GM18520 (cell line): Measurements from ENCODE around the gene KNSTRN.
A peak's percentile ranks its signal among the peaks of the same experiment; 100 is the strongest.

Source experiments
- ATAC-seq: cut with Tn5 transposase; IDR thresholded peaks from one replicate; pipeline ENCODE4 v1.9.1; 2021; ENCODE audit not compliant: unreplicated experiment

The KNSTRN gene

GRCh38 chr15:40382580-40383456 lies at the start of gene KNSTRN:
Gene KNSTRN, plus strand, starts transcription at chr15:40382721. Its CDS starts 115 bp downstream, at chr15:40382836.
- peak; percentile 91 for ATAC-seq

GRCh38 chr15:40333922-40334492 lies 48.5 kb upstream of the KNSTRN start:
- ATAC-seq = no peak

GRCh38 chr15:40334541-40334940 lies 48.0 kb upstream of the KNSTRN start:
- ATAC-seq = no peak

- ATAC-seq = no peak
Observed at GRCh38 chr15:40334941-40335795, 47.4 kb upstream of the KNSTRN start.

GRCh38 chr15:40335938-40336743 lies 46.4 kb upstream of the KNSTRN start:
- ATAC-seq = no peak

GRCh38 chr15:40336744-40337122 lies 45.8 kb upstream of the KNSTRN start:
- no peak for ATAC-seq

- ATAC-seq = no peak
Observed at GRCh38 chr15:40337597-40337996, 44.9 kb upstream of the KNSTRN start.

GRCh38 chr15:40338041-40338657 lies 44.4 kb upstream of the KNSTRN start:
- no peak for ATAC-seq

GRCh38 chr15:40338921-40339620 lies 43.5 kb upstream of the KNSTRN start:
- no peak for ATAC-seq

- ATAC-seq = no peak
Observed at GRCh38 chr15:40339621-40339945, 42.9 kb upstream of the KNSTRN start.

GRCh38 chr15:40340038-40340739 lies 42.3 kb upstream of the KNSTRN start:
- ATAC-seq = no peak

GRCh38 chr15:40340740-40341400 lies 41.7 kb upstream of the KNSTRN start, which contains the start of gene CCDC9B:
Gene CCDC9B, minus strand, starts transcription at chr15:40340939. Its CDS starts 120 bp downstream, at chr15:40340819.
- no peak for ATAC-seq

- ATAC-seq = no peak
Observed at GRCh38 chr15:40342416-40343320, 39.9 kb upstream of the KNSTRN start.

- no peak for ATAC-seq
Observed at GRCh38 chr15:40343512-40343911, 39.0 kb upstream of the KNSTRN start.

- no peak for ATAC-seq
Observed at GRCh38 chr15:40344217-40344616, 38.3 kb upstream of the KNSTRN start.

- no peak for ATAC-seq
Observed at GRCh38 chr15:40344631-40345120, 37.8 kb upstream of the KNSTRN start.

- no peak for ATAC-seq
Observed at GRCh38 chr15:40345225-40345866, 37.2 kb upstream of the KNSTRN start.
